Muscle of leg (tissue), 9 donors: ENCODE measurements around the gene TRIM50. TPM values are rescaled to one million over a fixed set of nuclear protein-coding genes. Genes with fewer than 3 reads are reported as not detected.

Experiments
- polyA plus RNA-seq, 8 donors: library from polyadenylated mRNA; unstranded; fragments of 120-200 nt; gene quantifications; one replicate each; pipeline versions ENCODE4 v1.2.1 to v1.2.3, GENCODE V29; 2013; ENCODE audit warnings: inconsistent platforms in 1 of 8, low replicate concordance in 1 of 8; ENCODE audit not compliant: insufficient read length in 8 of 8, insufficient read depth in 1 of 8
- total RNA-seq: library from RNA; stranded (reverse); fragments of 120-200 nt; gene quantifications from one replicate; pipeline ENCODE4 v1.2.4, GENCODE V29; 2013

Gene TRIM50
- total and polyA plus RNA-seq, 9 donors: 0.27 to 0.76 (median 0.44) TPM

Other genes with a start within 250 kb of the TRIM50 start
- 0.04 TPM for gene SPDYE9, start 242.0 kb downstream of the TRIM50 start, total RNA-seq
- 1 to 10 TPM in 1 of 8 donors, under 1 TPM in 7; 0.10 to 1.2 (median 0.23) TPM for gene SPDYE9, start 242.0 kb downstream of the TRIM50 start, polyA plus RNA-seq
- gene NSUN5, start 19.3 kb downstream of the TRIM50 start, total RNA-seq: 18.6 TPM
- 10 to 100 TPM; 17.1 to 22.7 (median 21.3) TPM for gene NSUN5, start 19.3 kb downstream of the TRIM50 start, polyA plus RNA-seq
- not detected for gene FKBP6, start 79 bp upstream of the TRIM50 start, total RNA-seq
- under 1 TPM in 6 of 8 donors, not detected in 2; 0.20 to 0.57 (median 0.28) TPM for gene FKBP6, start 79 bp upstream of the TRIM50 start, polyA plus RNA-seq
- gene FZD9, start 105.7 kb upstream of the TRIM50 start, total RNA-seq: 14.3 TPM
- gene FZD9, start 105.7 kb upstream of the TRIM50 start, polyA plus RNA-seq: 10 to 100 TPM; 12.2 to 20.9 (median 18.0) TPM
- gene BAZ1B, start 194.2 kb upstream of the TRIM50 start, total RNA-seq: 41.9 TPM
- 10 to 100 TPM; 40.5 to 67.6 (median 54.5) TPM for gene BAZ1B, start 194.2 kb upstream of the TRIM50 start, polyA plus RNA-seq
- 6.6 TPM for gene BCL7B, start 229.6 kb upstream of the TRIM50 start, total RNA-seq
- 10 to 100 TPM; 30.5 to 37.0 (median 34.4) TPM for gene BCL7B, start 229.6 kb upstream of the TRIM50 start, polyA plus RNA-seq